Islet of Langerhans (tissue), 1 donor: Measurements from ENCODE around the gene KLHL41.
"Not testable (repeated sequence)": the region's sequence is repeated elsewhere in the genome, so short reads cannot be mapped to it uniquely, and the experiment has no call there.

Experiments used
- FAIRE-seq: peaks from one replicate; lab custom pipeline; 2011; peaks lifted over from hg19 to GRCh38; lab: Jason Lieb, UNC

KLHL41 gene

DNA sequence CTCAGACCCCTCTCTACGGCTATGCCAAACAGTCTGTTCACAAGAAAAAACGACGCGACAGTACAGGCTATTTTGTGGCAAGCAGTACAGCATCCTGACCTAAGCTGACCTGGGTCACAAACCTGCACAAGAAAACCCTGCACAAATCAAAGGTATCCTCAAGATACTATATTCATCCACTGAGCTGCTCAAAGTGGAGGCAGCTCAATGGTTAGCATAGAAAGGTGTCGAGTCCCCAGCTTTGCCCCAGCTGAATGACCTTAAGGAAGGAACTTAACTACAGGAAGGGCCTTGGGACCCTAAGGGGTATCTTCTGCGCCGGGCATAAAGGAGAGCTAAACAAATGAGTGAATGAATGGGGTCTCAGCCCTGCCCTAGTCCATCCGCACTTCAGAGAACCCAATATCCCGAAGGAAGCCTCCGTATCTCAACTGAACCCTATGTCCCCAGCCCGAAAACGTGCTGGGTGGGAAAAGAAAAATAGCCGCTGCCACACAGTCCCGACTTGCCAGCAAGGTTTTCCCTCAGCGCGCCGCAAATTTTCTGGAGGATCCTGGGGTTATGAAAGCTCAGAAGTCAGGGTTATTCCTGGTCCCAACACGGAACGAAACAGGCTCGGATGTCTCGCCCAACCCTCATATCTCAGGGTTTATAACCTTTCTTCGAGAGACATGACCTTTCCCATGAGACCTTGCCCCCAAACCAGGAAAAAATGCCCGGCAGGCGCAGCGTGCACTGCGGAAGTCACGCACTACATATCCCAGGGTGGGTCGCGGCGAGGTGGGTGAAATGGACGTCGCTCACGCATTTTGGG is 63.9 kb downstream of the KLHL41 start, which contains the start of gene FASTKD1:
Gene FASTKD1 (minus strand): TSS at position 706 of the 814 bp plus-strand sequence. CDS start 1,836 bp downstream, outside the sequence.
- no peak for FAIRE-seq

GRCh38 chr2:169573974-169574299 is 64.4 kb downstream of the KLHL41 start:
- peak; percentile 53 for FAIRE-seq

DNA sequence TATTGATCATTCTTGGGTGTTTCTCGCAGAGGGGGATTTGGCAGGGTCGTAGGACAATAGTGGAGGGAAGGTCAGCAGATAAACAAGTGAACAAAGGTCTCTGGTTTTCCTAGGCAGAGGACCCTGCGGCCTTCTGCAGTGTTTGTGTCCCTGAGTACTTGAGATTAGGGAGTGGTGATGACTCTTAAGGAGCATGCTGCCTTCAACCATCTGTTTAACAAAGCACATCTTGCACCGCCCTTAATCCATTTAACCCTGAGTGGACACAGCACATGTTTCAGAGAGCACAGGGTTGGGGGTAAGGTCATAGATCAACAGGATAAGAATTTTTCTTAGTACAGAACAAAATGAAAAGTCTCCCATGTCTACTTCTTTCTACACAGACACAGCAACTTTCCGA is 65.0 kb downstream of the KLHL41 start:
- FAIRE-seq: not testable (repeated sequence)

GRCh38 chr2:169575264-169575663 is 65.8 kb downstream of the KLHL41 start:
- not testable (repeated sequence) for FAIRE-seq
